GM21515 (cell line): ENCODE measurements around the gene PLEKHO1.
"Not testable (repeated sequence)": the region's sequence is repeated elsewhere in the genome, so short reads cannot be mapped to it uniquely, and the experiment has no call there.

Source experiments
- ATAC-seq: cut with Tn5 transposase; IDR thresholded peaks from one replicate; pipeline ENCODE4 v1.9.1; 2021; ENCODE audit not compliant: unreplicated experiment

PLEKHO1 gene, protein sequence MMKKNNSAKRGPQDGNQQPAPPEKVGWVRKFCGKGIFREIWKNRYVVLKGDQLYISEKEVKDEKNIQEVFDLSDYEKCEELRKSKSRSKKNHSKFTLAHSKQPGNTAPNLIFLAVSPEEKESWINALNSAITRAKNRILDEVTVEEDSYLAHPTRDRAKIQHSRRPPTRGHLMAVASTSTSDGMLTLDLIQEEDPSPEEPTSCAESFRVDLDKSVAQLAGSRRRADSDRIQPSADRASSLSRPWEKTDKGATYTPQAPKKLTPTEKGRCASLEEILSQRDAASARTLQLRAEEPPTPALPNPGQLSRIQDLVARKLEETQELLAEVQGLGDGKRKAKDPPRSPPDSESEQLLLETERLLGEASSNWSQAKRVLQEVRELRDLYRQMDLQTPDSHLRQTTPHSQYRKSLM

DNA sequence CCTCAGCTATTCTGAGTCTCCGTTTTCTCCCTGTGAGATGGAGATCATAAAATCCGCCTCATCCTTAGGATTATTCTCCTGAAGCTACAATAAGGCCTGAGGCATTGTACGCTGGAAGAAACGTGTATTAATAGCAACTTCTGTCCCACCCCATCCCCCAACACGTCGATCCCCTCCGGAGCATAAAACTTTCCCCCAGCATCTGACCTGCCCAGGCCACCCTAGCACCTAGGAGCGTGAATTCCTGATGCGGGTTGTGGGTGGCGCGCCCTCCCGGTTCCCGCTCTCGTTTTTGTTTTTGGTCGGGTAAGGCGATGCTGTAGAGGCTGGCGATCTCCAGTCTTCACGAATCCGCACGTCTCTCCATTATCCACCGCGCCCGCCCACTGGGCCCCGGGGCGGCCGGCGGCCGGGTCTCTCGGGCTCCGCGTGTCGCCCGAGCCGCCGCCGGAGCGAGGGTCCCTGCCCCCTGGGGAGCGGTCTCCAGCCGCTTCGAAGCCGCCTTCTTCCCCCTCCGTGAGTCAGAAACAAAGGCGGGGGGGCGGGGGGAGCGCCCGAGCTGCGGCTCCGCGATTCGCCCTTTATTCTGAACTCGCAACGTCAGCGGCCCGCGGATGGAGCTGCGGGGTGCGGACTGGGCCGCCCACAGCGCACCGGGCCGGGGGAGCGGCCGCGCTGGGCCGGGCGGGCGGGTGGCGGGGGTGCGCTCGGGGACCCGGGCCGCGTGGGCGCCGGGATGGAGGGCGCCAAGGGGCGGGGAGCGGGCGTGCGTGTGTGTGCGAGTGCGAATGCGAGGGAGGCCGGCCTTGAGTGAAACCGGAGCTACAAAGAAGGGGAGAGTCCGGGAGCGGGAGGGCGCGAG lies at the start of gene PLEKHO1:
Gene PLEKHO1, plus strand, starts transcription at position 646 of the 862 bp plus-strand sequence. CDS start 342 bp downstream, outside the sequence.
- peak; percentile 35 for ATAC-seq

DNA sequence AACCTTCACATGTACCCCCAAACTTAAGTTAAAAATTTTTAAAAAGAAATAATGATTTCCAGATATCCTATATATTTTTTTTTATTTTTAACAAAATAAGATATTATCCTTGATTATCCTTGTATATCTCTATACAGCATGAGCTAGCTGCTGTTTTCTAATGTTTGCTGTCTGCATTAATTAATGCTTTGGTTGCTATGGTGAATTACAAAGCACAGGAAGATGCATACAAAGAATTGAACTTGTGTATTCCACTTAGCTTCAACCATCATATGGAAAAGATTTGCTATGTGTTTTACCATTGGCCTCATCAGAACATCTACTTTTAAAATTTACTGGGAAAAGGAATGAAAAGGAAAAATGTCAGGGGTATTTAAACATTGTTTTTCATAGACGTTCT lies 46.7 kb upstream of the PLEKHO1 start:
- no peak for ATAC-seq

DNA sequence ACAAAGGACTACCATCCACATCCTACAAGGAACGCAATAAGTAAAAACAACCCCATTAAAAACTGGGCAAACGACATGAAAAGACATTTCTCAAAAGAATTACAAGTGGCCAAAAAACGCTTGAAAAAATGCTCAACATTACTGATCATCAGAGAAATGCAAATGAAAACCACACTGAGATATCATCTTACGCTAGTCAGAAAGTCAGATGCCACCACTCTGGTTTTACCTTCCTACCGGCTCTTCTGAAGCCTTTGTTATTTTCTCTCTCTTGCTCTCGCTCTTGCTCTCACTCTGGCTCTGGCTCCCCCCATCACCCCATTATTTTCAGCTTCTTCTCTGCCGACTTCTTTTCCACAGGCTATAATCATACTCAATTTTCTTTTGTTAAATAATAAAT lies 43.4 kb upstream of the PLEKHO1 start:
- no peak for ATAC-seq

DNA sequence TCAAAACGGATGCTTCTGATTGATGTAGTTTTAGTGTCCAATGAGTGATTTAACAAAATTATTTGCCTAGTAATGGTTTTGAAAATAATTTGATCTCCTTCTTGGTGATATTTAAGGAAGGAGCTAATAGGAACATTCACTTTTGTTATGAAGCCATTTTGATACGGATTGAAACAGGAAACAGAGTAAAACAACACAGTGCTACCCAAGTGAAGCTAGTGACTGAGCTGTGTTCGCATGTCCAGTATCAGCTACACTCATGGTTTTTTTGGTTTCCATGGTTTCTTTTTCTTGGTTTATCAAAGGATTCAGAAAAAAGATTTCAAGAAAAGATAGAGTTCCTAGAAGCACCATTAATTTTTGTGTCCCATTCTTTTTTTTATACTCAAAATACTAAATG lies 40.1 kb upstream of the PLEKHO1 start:
- ATAC-seq = no peak

DNA sequence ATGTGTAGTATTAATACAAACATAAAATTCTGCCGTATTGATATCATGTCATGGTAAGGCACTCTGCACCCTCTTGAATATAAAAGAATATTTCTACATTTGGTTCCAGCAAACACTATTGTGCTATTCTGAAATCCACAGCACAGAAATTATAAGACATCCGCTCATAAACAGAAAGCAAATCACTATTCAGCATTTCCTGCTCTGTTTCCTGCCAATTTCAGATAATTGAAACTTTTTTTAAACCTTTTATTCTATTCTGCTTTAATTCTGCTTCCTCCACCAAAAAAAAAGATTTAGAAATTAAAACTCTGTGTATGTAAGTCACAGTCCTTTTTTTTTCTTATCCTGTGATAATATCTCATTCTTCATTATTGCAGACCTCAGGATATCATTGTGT lies 39.6 kb upstream of the PLEKHO1 start:
- no peak for ATAC-seq

DNA sequence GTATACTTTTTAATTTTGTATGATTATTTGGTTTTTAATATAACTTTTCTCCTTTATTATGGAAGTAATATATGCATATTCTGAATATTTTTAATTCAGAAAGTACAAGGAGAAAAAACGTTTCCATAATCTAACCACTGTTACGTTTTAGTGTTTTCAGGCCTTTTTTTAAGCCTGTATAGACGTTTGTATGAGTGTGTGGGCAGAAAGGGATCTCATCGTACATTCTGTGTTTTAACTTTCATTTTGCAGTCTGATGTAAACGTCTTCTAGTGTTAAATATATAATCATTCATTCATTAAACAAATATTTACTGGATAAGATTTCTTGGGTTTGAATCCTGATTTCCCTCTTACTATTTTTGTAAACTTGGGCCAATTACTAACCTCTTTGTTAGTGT lies 38.0 kb upstream of the PLEKHO1 start:
- ATAC-seq = no peak

DNA sequence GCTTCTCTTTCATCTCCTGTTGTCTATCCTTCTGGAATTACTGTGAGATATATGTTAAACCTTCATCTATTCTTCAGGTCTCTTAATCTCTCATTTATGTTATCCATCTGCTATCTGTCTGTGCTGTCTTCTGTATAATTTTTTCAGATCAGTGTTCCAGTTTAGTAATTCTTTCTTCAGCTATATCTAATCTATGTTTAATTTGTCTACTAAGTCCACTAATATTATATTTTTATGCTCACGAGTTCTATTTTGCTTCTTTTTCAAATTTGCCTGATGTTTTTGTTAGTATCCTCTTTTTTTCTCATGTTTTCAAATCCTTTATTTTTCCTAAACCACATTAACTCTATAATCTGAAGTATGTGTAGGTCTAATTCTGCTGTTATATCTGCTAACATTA lies 34.6 kb upstream of the PLEKHO1 start:
- ATAC-seq = no peak

DNA sequence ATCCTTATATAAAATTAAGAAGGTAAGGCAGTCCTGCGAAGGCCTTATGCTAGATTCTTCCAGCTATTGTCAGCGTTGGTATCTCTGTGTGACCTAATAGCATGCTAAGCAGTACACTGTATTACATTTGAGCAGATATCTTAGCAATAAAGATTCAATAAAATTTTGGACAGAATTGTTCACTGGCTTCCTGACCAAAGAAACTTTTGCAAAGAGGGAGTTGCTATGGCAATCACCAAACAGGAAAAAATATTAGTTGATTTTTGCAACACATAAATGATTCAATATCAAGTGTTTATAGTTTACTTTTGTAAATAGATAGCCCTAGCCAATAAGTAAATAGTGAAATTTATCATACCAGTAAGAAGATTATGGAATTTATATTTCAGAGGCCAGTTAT lies 31.0 kb upstream of the PLEKHO1 start:
- no peak for ATAC-seq

DNA sequence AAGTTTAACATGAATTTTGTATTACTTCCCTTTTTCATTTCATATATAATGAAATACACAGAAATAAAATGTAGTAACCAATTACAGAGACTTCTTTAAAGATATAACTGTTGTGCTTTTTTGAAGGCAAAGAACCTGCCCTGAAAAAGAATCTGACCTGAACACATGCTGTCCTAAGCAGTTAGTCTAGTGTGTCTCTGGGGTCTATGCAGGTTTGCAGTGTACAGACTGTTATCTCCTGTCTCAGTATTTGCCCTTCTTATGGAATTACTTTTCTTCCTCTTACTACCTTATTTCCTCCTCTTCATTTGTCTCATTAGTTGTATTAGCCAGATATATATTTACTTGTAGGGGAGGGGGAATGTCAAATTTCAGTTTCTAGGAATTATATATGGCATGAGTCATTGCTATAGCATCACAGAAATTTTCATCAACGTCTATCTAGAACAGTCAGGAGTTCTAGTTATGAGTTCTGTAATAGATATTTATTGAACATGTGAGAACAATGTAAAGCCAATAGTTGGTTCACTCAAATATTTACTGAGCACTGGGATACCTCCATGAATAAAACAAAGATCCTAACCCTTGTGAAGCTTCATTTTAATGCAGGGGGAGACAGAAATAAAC lies 28.4 kb upstream of the PLEKHO1 start:
- ATAC-seq = no peak

DNA sequence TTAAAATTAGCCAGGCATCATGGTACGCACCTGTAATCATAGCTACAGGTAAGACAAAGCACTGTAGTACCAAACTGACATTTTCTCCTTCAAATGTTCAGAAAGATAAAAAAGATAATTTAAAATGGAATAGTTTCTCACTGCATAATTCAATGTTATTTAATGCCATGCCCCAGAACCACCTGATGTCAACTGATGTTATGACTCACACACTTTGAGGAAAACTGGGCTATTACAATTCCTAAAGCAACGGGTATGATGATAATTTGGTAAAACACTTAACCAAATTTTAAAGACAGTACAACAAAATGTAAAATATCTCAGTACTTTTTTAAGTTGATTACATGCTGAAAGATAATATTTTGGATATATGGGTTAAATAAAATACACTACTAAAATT lies 22.9 kb upstream of the PLEKHO1 start:
- ATAC-seq = no peak

DNA sequence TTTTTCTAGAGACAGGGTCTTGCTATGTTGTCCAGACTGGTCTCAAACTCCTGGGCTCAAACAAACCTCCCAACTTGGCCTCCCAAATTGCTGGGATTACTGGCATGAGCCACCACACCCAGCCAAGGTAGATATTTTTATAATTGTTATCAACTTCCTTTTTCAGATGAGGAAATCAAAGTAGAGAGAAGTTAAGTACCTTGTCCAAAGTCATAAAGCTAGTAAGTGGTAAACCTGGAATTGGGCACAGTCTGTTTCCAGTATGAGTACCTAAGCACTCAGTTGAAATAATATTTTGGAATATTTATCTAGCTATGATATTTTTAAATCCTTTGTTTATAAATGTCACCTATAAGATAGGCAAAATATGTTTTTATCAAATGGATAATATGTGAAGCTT lies 22.3 kb upstream of the PLEKHO1 start:
- no peak for ATAC-seq

DNA sequence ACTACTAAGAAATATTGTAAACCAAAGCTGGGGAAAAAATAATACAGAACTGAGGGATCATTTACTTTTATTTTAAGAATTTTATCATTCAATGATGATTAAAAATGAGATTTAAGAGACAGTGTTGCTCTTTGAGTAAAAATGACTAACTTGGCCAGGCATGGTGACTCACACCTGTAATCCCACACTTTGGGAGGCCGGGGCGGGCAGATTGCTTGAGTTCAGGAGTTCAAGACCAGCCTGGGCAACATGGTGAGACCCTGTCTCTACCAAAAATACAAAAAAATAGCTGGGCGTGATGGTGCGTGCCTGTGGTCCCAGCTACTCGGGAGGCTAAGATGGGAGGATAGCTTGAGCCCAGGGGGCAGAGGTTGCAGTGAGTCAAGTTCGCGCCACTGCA lies 21.8 kb upstream of the PLEKHO1 start:
- no peak for ATAC-seq

DNA sequence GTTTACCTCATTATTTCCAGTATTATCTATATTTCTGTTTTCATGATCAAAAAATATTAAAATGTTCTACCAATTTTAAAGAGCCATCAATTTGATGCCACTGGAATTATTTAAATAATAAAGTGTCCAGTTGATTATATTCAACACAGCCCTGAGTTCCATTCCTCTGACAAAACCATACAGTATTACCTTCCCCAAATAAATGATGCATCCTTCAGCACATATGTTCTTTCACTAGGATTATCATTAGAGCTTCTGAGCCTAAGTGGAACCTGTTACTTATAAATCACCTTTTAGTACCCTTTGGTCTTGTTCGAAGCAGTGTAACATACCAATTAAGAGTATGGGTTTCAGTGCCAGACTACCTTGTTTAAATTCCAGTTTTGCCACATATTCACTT lies 17.3 kb upstream of the PLEKHO1 start:
- ATAC-seq = no peak

DNA sequence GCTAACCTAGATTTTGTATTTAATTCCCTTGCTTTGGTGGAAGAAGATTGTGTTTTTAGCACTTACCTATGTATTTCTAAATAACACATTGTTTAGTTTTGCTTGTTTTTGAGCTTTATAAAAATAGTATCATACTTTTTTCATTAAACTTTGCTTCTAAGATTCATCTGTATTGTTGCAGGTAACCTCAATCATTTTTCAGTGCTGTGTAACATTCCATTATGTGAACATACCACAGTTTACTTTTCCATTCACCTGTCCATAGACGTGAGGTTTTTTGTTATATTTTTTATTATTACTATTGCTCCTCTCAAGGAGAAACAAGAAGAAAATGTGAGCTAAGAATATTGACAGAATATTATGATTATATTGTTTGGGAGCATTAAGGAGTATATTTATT lies 15.2 kb upstream of the PLEKHO1 start:
- ATAC-seq = no peak

DNA sequence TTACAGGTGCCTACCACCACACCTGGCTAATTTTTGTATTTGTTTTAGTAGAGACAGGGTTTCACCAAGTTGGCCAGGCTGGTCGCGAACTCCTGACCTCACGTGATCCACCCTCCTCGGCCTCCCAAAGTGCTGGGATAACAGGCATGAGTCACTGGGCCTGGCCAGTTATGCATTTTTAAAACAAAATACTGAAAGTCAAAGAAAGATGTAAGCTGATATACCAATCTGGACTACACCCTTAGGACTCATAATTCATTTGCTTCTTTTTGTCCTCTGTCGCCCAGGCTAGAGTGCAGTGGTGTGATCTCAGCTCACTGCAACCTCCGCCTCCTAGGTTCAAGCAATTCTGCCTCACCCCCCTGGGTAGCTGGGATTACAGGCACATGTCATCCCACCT lies 14.3 kb upstream of the PLEKHO1 start:
- ATAC-seq = not testable (repeated sequence)

DNA sequence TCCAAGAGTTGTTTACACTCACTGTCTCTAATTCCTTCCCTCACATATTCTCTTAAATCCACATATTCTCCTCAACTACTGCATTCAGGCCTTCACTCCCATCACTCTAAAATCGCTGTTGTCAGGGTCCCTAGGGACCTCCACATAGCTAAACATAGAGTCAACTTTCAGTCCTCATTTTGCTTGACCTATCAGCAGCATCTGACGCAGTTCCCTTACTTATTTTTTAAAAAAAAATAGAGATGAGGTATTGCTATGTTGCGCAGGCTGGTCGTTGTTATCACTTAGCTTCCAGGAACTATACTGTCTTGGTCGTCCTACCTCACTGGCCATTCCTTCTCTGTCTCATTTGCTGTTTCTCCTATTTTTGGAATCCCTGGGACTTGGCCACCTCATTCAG lies 11.7 kb upstream of the PLEKHO1 start:
- no peak for ATAC-seq

DNA sequence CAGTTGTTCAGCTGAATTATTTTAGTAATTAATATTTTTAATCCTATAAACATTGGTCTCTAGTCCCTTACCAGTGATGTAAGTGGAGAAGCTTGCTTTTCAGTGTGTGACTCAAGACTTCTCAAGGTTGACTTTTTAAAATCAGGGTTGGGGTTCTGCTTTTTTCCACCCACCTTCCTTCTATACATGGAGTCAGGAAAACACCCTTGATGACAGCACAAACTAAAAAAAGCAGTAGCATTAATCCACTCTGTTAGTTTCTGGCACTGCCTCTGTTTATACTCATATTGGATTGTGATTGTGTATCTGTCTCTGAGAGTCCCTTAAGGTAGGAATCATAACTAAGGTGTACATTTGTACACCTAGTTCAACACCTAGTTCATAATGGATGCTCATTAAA lies 8.3 kb upstream of the PLEKHO1 start:
- ATAC-seq = no peak

DNA sequence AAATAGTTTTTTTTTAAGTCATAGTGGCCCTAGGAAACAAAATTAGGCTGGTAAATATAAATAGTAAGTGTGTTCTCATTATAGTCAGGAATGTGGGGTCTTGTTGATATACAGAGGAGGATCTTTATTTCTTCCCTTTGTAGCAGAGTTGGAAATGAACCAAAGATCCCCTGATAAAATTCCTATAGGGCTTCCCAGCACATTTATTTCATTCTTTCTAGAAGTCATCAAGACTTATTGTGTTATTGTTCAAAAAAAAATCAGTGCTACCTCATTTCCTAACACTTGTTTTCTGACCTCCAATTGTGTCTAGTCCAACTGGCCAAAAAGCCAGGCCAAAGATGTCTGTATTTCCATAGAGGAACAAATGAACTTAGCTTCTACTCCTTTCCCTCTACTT lies 7.6 kb upstream of the PLEKHO1 start:
- ATAC-seq = no peak

DNA sequence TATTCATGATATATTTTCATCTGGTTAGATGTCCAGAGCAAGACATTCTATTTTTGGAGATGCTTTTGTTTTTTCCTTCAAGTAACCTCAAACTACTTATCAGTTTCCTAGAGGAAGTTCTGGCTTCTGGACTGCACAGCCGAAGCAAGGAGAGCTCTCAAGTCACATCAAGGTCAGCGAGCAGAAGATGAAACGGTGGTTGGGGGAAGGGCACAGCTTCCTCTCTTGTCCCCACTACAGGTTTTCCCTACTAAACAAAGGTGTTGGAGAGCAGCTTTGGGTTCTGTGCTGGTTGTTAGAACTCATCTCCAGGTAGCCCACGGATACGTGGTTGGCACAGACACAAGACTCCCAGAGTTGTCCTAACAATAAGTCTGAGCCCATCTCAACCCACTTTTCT lies 5.1 kb upstream of the PLEKHO1 start:
- no peak for ATAC-seq

DNA sequence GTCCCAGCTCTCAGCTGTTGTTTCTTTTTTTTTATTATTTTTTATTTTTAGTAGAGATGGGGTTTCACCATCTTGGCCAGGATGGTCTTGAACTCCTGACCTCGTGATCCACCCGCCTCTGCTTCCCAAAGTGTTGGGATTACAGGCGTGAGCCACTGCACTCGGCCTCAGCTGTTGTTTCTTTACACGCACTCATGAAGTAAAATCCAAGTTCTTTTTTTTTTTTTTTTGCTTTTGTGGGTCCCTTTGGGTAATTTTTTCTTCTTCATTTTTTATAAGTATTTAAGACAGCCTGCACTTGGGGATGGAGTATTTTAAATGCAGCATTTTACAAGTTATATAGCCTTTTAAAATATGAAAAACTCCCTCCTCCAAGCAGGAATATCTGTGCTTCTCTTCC lies 3.7 kb upstream of the PLEKHO1 start:
- not testable (repeated sequence) for ATAC-seq

DNA sequence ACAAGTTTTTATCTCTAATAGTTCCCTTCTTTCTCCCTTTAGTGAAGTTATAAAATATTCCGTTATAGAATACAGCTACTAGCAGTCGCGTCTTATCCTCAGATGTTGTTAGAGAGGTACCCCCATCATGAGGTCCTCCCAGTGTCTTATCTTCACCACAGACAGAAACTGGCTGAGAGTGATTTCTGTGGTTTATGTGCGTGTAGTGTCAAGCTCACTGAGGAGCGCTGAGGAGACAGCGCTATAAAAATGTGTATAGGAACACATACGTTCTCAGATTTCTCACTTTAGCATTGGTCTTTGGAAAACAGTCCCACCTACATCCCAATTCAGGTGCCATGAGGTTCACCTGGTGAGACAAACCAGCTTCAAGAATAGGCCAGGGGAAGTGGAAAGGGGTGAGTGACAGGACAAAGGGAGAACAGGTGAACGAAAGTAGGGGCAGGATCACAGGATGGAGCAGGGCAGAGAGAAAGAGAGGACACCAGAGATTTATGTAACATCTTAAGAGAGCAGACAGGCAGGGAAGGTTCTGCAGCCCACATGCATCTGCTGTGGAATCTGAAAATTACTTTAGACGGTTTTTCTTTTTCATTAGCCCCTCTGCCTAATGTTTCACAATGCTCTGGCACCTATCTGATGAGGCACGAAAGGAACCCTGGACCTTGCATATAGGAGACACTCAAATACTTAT lies 2.7 kb upstream of the PLEKHO1 start:
- ATAC-seq = no peak
